Right lobe of liver (tissue), 6 donors: ENCODE measurements around the gene GALNT10. TPM values are rescaled to one million over a fixed set of nuclear protein-coding genes. Genes with fewer than 3 reads are reported as not detected.

Source experiments
- ATAC-seq, 4 donors: fragments of 200-7000 bp; cut with Tn5 transposase; one replicate each; pipeline ENCODE4 v1.9.1; 2020; ENCODE audit warnings: mild to moderate bottlenecking in 4 of 4, moderate library complexity in 4 of 4
- DNase-seq, 3 donors: peaks; one replicate each; pipeline ENCODE4 v3.0.0-alpha.2; 2020
- H3K27ac ChIP-seq, 3 donors: fragments of 200-600 bp; one replicate each; pipeline ENCODE4 v1.8.0; 2022
- H3K27me3 ChIP-seq, 2 donors: fragments of 200-600 bp; one replicate each; pipeline ENCODE4 v1.8.0; 2022
- H3K36me3 ChIP-seq, 4 donors: fragments of 200-600 bp; sonication (generic) in 1 of 4; one replicate each; pipeline versions ENCODE4 v1.5.1 to v1.8.0; 2017 to 2022; ENCODE audit warnings: control low read depth in 1 of 4
- H3K4me1 ChIP-seq, 4 donors: fragments of 200-600 bp; sonication (generic) in 1 of 4; one replicate each; pipeline versions ENCODE4 v1.5.1 to v1.8.0; 2017 to 2022; ENCODE audit warnings: control low read depth in 1 of 4
- H3K4me3 ChIP-seq, 3 donors: fragments of 200-600 bp; one replicate each; pipeline ENCODE4 v1.8.0; 2022
- H3K9me3 ChIP-seq, 4 donors: fragments of 200-600 bp; sonication (generic) in 1 of 4; one replicate each; pipeline versions ENCODE4 v1.5.1 to v1.8.0; 2017 to 2022; ENCODE audit warnings: control low read depth in 1 of 4
- POLR2A ChIP-seq: fragments of 450-650 bp; IDR thresholded peaks from one replicate; pipeline ENCODE4 v1.6.1; 2017; ENCODE audit warnings: antibody characterized with exemption, mild to moderate bottlenecking
- WGBS: methylation state at CpG from one replicate; pipeline ENCODE4 v1.1.6; 2018; ENCODE audit warnings: low coverage, low lambda C conversion rate; ENCODE audit not compliant: insufficient coverage; ENCODE audit errors: missing lambda C conversion rate; 5-methylcytosine and 5-hydroxymethylcytosine counted together
- intact Hi-C, 2 donors: fragments of 100-400 bp; cut with DNase I; formaldehyde crosslinking; loops; one replicate each; pipeline versions ENCODE4 v1.11.2 to v1.14.1; 2022
- total RNA-seq, 6 experiments: library from RNA; depleted of rRNA in 2 of 6; stranded (reverse); fragments of >200 nt in 2 of 6; fragmentation: NEBNext Ultra II Directional in 3 of 6; extraction: Animal tissue kit (Norgen Biotek cat#: 25700) in 3 of 6; gene quantifications; one replicate each; pipeline versions ENCODE4 v1.1.0 to v1.2.4, GENCODE V29; 2016 to 2023
- TF ChIP-seq, protein P1 (sequence below), 4 donors: fragments of 200-600 bp in 3 of 4; fragments of 450-650 bp in 1 of 4; IDR thresholded peaks; one replicate each; pipeline versions ENCODE4 v1.5.1 to v1.8.0; 2016 to 2022; ENCODE audit warnings: antibody characterized with exemption in 4 of 4, mild to moderate bottlenecking in 2 of 4
- donor health status: DM: no; HTN: yes; CAD: no.
- donor health status: DM: no; HTN: no; CAD: no.
- donor health status: DM: no; HTN: no; CAD: no.
- donor health status: DM: no; HTN: yes; CAD: no.
- donor health status: DM: no; HTN: yes; CAD: no.

GALNT10 gene
- total RNA-seq, 6 experiments from 2014 or later, result 4.0 to 9.7 (median 7.1) TPM

DNA sequence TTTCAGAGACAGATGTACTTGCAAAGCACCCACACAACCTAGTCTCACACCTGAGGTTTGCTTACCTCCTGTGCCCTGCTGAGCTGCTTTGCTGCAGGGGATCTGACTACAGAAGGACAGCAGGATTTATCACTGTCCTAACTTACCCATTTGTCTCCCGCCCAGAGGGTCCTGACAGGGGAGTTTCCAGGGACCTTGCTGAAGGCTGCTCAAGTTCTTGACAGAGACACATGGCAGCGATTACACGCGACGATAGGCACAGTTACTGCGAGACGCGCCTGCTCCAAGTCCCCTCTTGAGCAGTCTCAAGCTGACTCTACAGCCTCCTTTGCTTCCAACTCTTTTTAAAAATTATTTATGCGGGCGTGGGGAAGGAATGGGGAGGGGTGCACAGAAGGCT, 24.6 kb upstream of the GALNT10 start:
- Histone ChIP-seq H3K4me3 (no peak overlapping the region), H3K27ac (no peak overlapping the region), H3K27me3 (no peaks in the 10 kb centered on the region), H3K4me1 (no peaks in the 10 kb centered on the region), H3K36me3 (no peaks in the 10 kb centered on the region), H3K9me3 (no peaks in the 10 kb centered on the region)
- TF ChIP-seq, protein P1, sequence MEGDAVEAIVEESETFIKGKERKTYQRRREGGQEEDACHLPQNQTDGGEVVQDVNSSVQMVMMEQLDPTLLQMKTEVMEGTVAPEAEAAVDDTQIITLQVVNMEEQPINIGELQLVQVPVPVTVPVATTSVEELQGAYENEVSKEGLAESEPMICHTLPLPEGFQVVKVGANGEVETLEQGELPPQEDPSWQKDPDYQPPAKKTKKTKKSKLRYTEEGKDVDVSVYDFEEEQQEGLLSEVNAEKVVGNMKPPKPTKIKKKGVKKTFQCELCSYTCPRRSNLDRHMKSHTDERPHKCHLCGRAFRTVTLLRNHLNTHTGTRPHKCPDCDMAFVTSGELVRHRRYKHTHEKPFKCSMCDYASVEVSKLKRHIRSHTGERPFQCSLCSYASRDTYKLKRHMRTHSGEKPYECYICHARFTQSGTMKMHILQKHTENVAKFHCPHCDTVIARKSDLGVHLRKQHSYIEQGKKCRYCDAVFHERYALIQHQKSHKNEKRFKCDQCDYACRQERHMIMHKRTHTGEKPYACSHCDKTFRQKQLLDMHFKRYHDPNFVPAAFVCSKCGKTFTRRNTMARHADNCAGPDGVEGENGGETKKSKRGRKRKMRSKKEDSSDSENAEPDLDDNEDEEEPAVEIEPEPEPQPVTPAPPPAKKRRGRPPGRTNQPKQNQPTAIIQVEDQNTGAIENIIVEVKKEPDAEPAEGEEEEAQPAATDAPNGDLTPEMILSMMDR (IDR thresholded peaks at IDR 0.05), result no peak
- TF ChIP-seq POLR2A, result no peak
- intact Hi-C loops, result no loop called here
- DNase-seq, result no peak
- 40% methylated on average over 8 of the region's 10 CpGs for WGBS
- no peak for ATAC-seq

DNA sequence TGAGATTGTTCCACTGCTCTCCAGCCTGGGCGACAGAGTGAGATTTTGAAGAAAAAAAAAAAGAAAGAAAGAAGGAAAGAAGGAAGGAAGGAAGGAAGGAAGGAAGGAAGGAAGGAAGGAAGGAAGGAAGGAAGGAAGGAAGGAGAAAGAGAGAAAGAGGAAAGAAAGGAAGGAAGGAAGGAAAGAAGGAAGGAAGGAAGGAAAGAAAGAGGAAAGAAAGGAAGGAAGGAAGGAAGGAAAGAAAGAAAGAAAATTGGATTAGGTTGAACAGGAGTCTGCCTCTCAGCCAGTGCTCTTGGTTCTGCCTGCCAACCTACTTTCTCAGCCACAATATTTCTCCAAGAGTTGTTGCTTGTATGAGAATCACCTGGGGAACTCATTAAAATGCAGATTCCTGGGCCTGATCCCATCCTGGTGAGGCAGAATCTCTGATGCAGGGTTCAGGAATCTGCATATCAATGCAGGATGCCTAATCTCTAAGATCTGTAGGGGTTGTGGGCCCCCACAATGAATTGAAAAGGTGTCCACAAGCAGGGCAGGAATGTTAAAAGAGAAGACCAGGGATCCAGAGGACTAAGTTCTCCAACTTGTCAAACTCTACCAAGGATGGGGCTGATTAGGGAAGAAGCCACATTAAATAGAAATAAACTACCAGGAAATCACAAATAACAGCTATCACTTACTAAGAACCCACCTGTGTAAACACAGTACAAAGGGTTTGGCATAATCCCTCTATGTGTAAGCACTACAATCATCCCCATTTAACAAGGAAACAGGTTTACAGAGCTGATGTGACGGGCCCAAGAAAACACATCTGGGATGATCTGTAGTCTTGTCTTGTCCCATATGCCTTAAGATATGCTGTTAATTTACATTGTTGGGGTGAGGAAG, 23.4 kb upstream of the GALNT10 start:
- DNase-seq, result no peak

DNA sequence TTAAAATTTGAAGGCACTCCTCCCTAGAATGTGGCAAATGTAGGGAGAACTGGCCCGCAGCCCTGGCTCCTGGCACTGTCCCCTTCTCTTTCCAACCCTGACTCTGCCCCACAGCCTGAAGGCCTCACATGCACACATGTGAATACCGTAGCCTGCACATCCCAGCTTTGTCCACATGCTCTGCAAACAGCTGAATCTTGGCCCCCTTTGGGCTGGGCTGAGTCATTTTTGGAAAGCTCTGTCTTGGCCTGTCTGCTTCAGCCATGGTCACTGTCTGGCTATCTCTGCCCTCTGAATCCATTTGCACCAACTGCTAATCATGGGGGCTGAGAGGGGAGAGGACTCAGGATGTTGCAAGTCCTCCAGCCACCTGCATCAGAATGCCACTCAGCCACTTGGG, 22.1 kb upstream of the GALNT10 start:
- no peaks in the 10 kb centered on the region for H3K36me3 ChIP-seq
- ATAC-seq (no peak), DNase-seq (no peak)
- intact Hi-C loops, result no loop called here
- 100% methylated on average over 2 of the region's 2 CpGs for WGBS
- H3K27me3 ChIP-seq, result no peaks in the 10 kb centered on the region
- H3K4me3 ChIP-seq, result no peak overlapping the region
- H3K27ac ChIP-seq, result no peak overlapping the region
- TF ChIP-seq POLR2A, result no peak
- TF ChIP-seq, protein P1 (IDR thresholded peaks at IDR 0.05), result no peak
- H3K4me1 ChIP-seq, result no peaks in the 10 kb centered on the region
- no peaks in the 10 kb centered on the region for H3K9me3 ChIP-seq

More for the DNA sequence above, 23.4 kb upstream of the GALNT10 start:
- Histone ChIP-seq H3K27ac (no peak overlapping the region), H3K4me1 (no peaks in the 10 kb centered on the region), H3K36me3 (no peaks in the 10 kb centered on the region), H3K9me3 (no peaks in the 10 kb centered on the region), H3K4me3 (no peak overlapping the region), H3K27me3 (no peaks in the 10 kb centered on the region)
- intact Hi-C loops, result no loop called here
- TF ChIP-seq, protein P1 (IDR thresholded peaks at IDR 0.05), result no peak
- no peak for TF ChIP-seq POLR2A
- no peak for ATAC-seq
- WGBS, result 88% methylated on average over 1 of the region's 2 CpGs

DNA sequence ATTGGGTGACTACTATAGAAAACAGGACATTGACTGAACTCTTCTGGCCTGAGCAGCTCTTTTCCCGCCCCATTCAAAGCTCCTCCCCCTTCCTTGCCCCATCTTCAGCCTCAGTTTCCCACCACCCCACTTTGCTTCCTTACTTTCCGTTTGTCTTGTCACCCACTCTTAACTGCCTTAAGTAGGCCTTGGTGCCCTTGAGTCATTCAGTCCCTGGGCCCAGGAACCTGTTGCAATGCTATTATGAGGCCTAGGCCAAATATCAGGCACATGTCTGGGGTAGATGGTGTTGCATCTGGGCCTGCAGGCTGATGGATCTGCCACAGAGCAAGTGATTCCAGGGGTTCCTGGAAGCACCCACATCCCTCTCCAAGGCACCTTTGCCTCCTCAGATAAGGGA, 17.7 kb upstream of the GALNT10 start:
- DNase-seq, result no peak
- Histone ChIP-seq H3K9me3 (no peaks in the 10 kb centered on the region), H3K4me1 (peaks cover 0 to 6% (median 0%) of the 10 kb centered on the region in 4 donors), H3K27ac (no peak overlapping the region), H3K36me3 (no peaks in the 10 kb centered on the region), H3K27me3 (no peaks in the 10 kb centered on the region), H3K4me3 (no peak overlapping the region)
- ATAC-seq, result no peak
- TF ChIP-seq POLR2A, result no peak
- TF ChIP-seq, protein P1 (IDR thresholded peaks at IDR 0.05), result no peak
- intact Hi-C loops, result loop anchor here (10.0 kb wide), 2 partner anchors 198 to 232 kb away; no protein-coding TSS in a partner anchor
- WGBS, result 95% methylated on average over 2 of the region's 2 CpGs
